ENCODE data around the gene ATXN1. TPM values are rescaled to one million over a fixed set of nuclear protein-coding genes. Genes with fewer than 3 reads are reported as not detected.
A peak's percentile ranks its signal among the peaks of the same experiment; 100 is the strongest.

The ATXN1 gene
- total RNA-seq, 1 donor from 2014 or later = 107 TPM

DNA sequence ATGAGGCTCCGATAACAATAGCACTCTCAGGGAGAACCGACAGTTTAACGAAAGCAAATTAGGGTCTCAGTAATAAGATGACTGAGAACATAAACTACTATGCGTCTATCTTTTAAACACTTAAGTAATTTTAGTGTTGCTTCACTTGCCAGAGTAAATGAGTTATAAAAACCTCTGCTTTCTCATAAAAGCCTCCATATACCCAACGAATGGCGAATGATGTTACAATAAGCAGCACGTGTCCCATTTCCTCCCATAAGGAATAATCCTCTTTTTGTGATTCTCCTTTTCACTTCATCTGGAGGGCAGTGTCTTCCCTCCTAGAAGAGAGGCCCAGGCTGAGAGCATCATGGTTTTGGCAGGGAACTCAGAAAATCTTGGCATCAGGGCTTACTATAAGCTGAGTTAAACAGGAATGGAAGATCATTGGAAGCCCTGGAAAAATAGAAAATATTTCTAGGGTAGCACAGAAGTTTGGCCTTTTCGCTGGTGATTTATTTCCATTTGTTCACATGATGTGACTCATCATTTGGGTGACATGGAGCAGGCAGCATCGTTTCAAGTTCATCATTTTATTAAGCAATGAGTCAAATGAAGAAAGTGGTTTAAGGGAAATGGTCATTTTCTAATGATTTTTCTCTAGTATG lies 255.4 kb downstream of the ATXN1 start:
- H3K27ac Mint-ChIP-seq = no peak overlapping the region
- H3K4me1 Mint-ChIP-seq (ENCODE audit: low read depth) = peaks cover 61% of the 10 kb centered on the region
- no peaks in the 10 kb centered on the region for H3K27me3 Mint-ChIP-seq (ENCODE audit: insufficient read depth)
- intact Hi-C loops (cut with micrococcal nuclease) = no loop called here
- no peak overlapping the region for H3K4me3 Mint-ChIP-seq
- H3K36me3 Mint-ChIP-seq (ENCODE audit: low read depth) = peaks cover 36% of the 10 kb centered on the region
- H3K9me3 Mint-ChIP-seq = no peaks in the 10 kb centered on the region
- DNase-seq (ENCODE audit: low spot score) = no peak

GRCh38 chr6:16504609-16505008 lies 256.7 kb downstream of the ATXN1 start:
- no peaks in the 10 kb centered on the region for H3K27me3 Mint-ChIP-seq (ENCODE audit: insufficient read depth)
- H3K27ac Mint-ChIP-seq = no peak overlapping the region
- peaks cover 34% of the 10 kb centered on the region for H3K36me3 Mint-ChIP-seq (ENCODE audit: low read depth)
- DNase-seq (ENCODE audit: low spot score) = no peak
- no peaks in the 10 kb centered on the region for H3K9me3 Mint-ChIP-seq
- H3K4me3 Mint-ChIP-seq = peak overlapping the region; percentile 7
- peaks cover 58% of the 10 kb centered on the region for H3K4me1 Mint-ChIP-seq (ENCODE audit: low read depth)
- intact Hi-C loops (cut with micrococcal nuclease) = loop anchor here (1.0 kb wide), 1 partner anchor 8 kb away; no protein-coding TSS in a partner anchor

GRCh38 chr6:16503970-16504415 lies 257.3 kb downstream of the ATXN1 start:
- Mint-ChIP-seq H3K27ac (peak overlapping the region; percentile 75), H3K27me3 (ENCODE audit: insufficient read depth) (no peaks in the 10 kb centered on the region), H3K36me3 (ENCODE audit: low read depth) (peaks cover 36% of the 10 kb centered on the region), H3K4me1 (ENCODE audit: low read depth) (peaks cover 55% of the 10 kb centered on the region), H3K9me3 (peaks cover 5% of the 10 kb centered on the region), H3K4me3 (peak overlapping the region; percentile 26)
- intact Hi-C loops (cut with micrococcal nuclease) = loop anchor here (1.0 kb wide), 2 partner anchors 8 to 21 kb away; no protein-coding TSS in a partner anchor
- DNase-seq (ENCODE audit: low spot score) = no peak

DNA sequence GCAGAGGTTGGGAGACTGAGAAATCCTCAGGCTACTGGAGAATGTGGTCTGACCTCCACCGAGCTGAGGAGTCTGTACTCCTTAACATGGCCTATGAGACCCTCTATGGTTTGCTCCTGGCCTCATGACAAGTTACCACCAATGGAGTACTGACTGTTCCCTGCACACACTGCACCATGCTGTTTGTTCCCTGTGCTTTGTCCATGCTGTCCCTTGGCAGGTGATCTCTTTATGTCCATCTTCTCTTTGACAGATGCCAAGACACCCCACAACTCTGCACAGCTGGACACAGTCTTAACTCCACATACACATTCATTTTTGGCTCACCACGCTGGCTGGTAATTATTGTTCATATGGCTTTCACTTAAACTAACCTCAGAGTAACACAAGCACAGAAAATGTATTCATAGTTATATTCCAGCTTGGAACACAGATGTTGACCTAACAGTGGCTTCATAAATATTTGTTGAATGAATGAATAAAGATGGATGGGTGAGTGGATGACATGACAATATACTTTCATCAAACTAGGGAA lies 258.0 kb downstream of the ATXN1 start:
- Mint-ChIP-seq H3K27me3 (ENCODE audit: insufficient read depth) (no peaks in the 10 kb centered on the region), H3K27ac (no peak overlapping the region), H3K4me3 (peak overlapping the region; percentile 37)

GRCh38 chr6:16498957-16499356 lies 262.3 kb downstream of the ATXN1 start:
- H3K27me3 Mint-ChIP-seq (ENCODE audit: insufficient read depth) = no peaks in the 10 kb centered on the region
- intact Hi-C loops (cut with micrococcal nuclease) = no loop called here
- no peak overlapping the region for H3K27ac Mint-ChIP-seq
- no peak for DNase-seq (ENCODE audit: low spot score)
- peaks cover 44% of the 10 kb centered on the region for H3K36me3 Mint-ChIP-seq (ENCODE audit: low read depth)
- peaks cover 8% of the 10 kb centered on the region for H3K9me3 Mint-ChIP-seq
- H3K4me3 Mint-ChIP-seq = no peak overlapping the region
- peaks cover 64% of the 10 kb centered on the region for H3K4me1 Mint-ChIP-seq (ENCODE audit: low read depth)

More for the DNA sequence above, 258.0 kb downstream of the ATXN1 start:
- intact Hi-C loops (cut with micrococcal nuclease) = loop anchor here (1.0 kb wide), 1 partner anchor 20 kb away; no protein-coding TSS in a partner anchor
- peaks cover 56% of the 10 kb centered on the region for H3K4me1 Mint-ChIP-seq (ENCODE audit: low read depth)
- DNase-seq (ENCODE audit: low spot score) = no peak
- peaks cover 39% of the 10 kb centered on the region for H3K36me3 Mint-ChIP-seq (ENCODE audit: low read depth)
- H3K9me3 Mint-ChIP-seq = peaks cover 8% of the 10 kb centered on the region

DNA sequence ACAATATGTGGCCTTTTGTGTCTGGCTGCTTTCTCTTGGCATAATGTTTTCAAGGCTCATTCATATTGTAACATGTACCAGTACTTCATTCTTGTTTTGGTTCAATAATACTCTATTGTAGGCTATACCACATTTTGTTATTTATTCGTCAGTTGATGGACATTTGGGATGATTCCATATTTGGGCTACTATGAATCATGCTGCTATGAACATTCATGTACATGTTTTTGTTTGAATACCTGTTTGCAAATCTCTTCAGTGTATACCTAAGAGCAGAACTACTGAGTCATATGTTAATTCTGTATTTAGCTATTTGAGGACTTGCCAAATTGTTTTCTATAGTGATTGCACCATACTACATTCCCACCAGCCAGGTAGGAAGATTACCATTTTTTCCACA lies 263.0 kb downstream of the ATXN1 start:
- Mint-ChIP-seq H3K4me1 (ENCODE audit: low read depth) (peaks cover 64% of the 10 kb centered on the region), H3K27ac (peak overlapping the region; percentile 49)
- intact Hi-C loops (cut with micrococcal nuclease) = no loop called here

DNA sequence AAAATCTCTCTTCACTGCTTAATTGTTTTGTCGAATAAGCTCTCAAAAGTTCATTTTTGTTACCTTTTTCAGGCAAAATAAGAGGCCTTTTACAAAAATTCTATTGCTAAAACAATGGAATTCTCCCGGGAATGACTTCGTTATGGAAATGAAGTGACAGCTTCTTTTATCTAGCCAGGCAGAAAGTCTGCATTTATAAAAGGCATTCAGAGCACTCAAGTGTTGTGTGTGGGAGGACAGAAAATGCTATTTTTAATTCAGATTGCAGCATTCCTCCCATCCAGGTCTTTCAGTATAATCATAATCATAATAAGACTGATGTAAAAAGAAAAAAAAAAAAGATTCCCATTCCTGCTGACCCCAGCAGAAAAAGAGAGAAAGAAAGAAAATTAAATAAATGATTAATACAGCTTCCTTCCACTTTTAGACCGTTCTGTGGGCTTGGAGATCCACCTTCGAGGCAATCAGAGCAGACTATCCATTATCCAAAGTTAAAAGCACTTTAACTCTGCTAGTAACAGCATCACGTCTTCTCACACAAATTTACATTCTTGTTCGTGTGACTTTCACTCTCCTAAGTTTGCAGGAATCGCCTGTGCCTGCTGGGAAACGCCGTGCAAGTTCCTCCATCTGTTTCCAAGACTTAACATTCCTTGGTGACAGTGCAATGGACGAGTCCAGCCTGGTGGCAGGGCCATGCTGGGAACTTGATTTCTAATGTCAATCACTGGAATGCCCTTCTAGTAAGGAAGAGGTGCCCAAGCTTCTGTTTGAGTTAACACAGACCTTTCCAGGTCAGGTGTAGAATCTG lies 264.1 kb downstream of the ATXN1 start:
- no peak overlapping the region for H3K27ac Mint-ChIP-seq
- no peak for DNase-seq (ENCODE audit: low spot score)
- no peaks in the 10 kb centered on the region for H3K27me3 Mint-ChIP-seq (ENCODE audit: insufficient read depth)
- peaks cover 8% of the 10 kb centered on the region for H3K9me3 Mint-ChIP-seq
- H3K4me3 Mint-ChIP-seq = no peak overlapping the region
- intact Hi-C loops (cut with micrococcal nuclease) = no loop called here
- H3K36me3 Mint-ChIP-seq (ENCODE audit: low read depth) = peaks cover 49% of the 10 kb centered on the region
- H3K4me1 Mint-ChIP-seq (ENCODE audit: low read depth) = peaks cover 68% of the 10 kb centered on the region

More for the DNA sequence above, 263.0 kb downstream of the ATXN1 start:
- H3K27me3 Mint-ChIP-seq (ENCODE audit: insufficient read depth) = no peaks in the 10 kb centered on the region
- H3K36me3 Mint-ChIP-seq (ENCODE audit: low read depth) = peaks cover 44% of the 10 kb centered on the region
- H3K9me3 Mint-ChIP-seq = peaks cover 8% of the 10 kb centered on the region
- DNase-seq (ENCODE audit: low spot score) = no peak
- H3K4me3 Mint-ChIP-seq = no peak overlapping the region

DNA sequence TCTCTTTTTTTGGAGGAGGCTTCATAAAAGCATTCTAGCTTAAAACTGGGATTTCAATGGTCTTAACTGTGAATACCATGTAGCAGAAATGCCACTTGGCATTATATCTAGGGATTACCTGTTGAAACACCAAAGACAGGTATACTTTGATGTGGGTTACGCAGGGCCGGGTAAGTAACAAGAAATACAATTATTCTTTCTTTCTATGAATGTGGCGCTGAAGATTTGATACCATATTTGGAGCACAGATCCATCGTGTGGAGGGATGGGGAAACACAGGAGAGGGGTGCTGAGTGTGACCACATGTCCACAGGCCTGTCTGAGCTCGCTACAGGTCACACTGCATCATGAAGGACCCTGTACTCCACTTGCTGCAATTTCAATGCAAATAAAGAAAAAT lies 265.1 kb downstream of the ATXN1 start:
- H3K27ac Mint-ChIP-seq = no peak overlapping the region
- no peaks in the 10 kb centered on the region for H3K27me3 Mint-ChIP-seq (ENCODE audit: insufficient read depth)
- intact Hi-C loops (cut with micrococcal nuclease) = no loop called here
- DNase-seq (ENCODE audit: low spot score) = no peak
- H3K4me3 Mint-ChIP-seq = no peak overlapping the region
- peaks cover 46% of the 10 kb centered on the region for H3K36me3 Mint-ChIP-seq (ENCODE audit: low read depth)
- peaks cover 8% of the 10 kb centered on the region for H3K9me3 Mint-ChIP-seq
- peaks cover 74% of the 10 kb centered on the region for H3K4me1 Mint-ChIP-seq (ENCODE audit: low read depth)

GRCh38 chr6:16494793-16495192 lies 266.5 kb downstream of the ATXN1 start:
- Mint-ChIP-seq H3K4me3 (no peak overlapping the region), H3K4me1 (ENCODE audit: low read depth) (peaks cover 78% of the 10 kb centered on the region), H3K27me3 (ENCODE audit: insufficient read depth) (no peaks in the 10 kb centered on the region), H3K9me3 (peaks cover 8% of the 10 kb centered on the region), H3K27ac (peak overlapping the region; percentile 21), H3K36me3 (ENCODE audit: low read depth) (peaks cover 50% of the 10 kb centered on the region)
- intact Hi-C loops (cut with micrococcal nuclease) = no loop called here
- no peak for DNase-seq (ENCODE audit: low spot score)

DNA sequence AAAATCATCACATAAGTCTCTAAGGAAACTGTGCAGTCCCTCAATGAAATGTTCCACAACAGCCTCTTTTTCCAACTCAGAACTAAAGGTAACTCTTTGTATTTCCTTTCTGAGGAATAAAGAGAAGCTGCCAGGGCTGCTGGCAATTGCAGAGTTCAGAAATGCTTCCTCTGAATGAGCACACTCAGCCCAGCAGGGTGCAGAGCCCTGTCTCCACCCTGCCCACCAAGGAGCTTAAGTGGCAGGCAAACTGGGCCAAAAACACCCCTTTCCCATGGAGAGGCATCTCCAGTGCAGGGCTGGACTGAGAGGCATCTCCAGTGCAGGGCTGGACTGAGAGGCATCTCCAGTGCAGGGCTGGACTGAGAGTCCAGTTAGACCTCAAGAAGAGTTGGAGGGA lies 267.5 kb downstream of the ATXN1 start:
- H3K27ac Mint-ChIP-seq = no peak overlapping the region
- no peak for DNase-seq (ENCODE audit: low spot score)
- no peaks in the 10 kb centered on the region for H3K27me3 Mint-ChIP-seq (ENCODE audit: insufficient read depth)
- H3K9me3 Mint-ChIP-seq = peaks cover under 1% of the 10 kb centered on the region
- peaks cover 84% of the 10 kb centered on the region for H3K4me1 Mint-ChIP-seq (ENCODE audit: low read depth)
- intact Hi-C loops (cut with micrococcal nuclease) = no loop called here
- peaks cover 44% of the 10 kb centered on the region for H3K36me3 Mint-ChIP-seq (ENCODE audit: low read depth)
- no peak overlapping the region for H3K4me3 Mint-ChIP-seq

DNA sequence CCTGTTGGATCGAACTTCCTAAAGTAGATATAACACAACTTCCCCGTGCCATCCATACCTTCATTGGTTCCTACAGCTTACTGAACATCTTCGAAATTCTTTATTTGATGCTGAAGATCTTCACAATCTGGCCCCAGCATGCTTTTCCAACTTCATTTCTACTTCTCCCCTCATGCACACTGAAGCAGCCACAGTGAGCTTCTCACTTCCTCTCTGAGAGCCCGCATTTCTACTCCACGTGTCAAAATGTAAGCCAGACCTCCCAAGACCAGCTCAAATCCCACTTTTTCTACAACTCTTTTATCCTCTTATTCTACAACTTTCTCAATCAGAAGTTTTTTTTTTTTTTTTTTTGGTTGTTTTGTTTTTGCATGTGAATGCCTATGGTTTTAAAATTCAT lies 268.1 kb downstream of the ATXN1 start:
- peaks cover 84% of the 10 kb centered on the region for H3K4me1 Mint-ChIP-seq (ENCODE audit: low read depth)
- DNase-seq (ENCODE audit: low spot score) = no peak
- intact Hi-C loops (cut with micrococcal nuclease) = no loop called here
- H3K9me3 Mint-ChIP-seq = no peaks in the 10 kb centered on the region
- H3K36me3 Mint-ChIP-seq (ENCODE audit: low read depth) = peaks cover 44% of the 10 kb centered on the region
- H3K27ac Mint-ChIP-seq = no peak overlapping the region
- H3K27me3 Mint-ChIP-seq (ENCODE audit: insufficient read depth) = no peaks in the 10 kb centered on the region
- no peak overlapping the region for H3K4me3 Mint-ChIP-seq

DNA sequence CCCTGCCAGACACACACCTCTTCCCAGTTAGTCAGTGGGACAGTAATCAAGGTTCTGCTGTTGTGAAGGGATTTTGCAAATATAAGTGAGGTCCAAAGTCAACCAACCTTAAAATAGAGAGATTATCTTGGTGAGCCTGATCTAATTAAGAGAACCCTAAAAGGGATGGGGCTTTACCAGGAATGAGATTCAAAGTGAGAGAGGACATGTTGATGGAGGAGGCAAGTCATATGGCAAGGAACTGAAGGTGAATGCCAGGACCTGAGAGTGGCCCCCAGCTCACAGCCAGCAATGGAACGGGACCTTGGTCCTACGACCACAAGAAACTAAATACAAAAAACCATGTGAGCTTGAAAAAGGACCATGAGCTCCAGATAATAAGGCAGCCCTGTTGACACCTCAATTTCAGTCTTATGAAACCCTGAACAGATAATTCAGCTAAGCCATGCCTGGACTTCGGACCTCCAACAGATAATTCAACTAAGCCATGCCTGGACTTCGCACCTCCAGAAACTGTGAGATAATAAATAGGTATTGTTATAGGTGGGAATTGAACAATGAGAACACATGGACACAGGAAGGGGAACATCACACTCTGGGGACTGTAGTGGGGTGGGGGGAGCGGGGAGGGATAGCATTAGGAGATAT lies 269.5 kb downstream of the ATXN1 start:
- intact Hi-C loops (cut with micrococcal nuclease) = no loop called here
- Mint-ChIP-seq H3K4me3 (no peak overlapping the region), H3K9me3 (no peaks in the 10 kb centered on the region), H3K27ac (peak overlapping the region; percentile 1), H3K36me3 (ENCODE audit: low read depth) (peaks cover 49% of the 10 kb centered on the region), H3K4me1 (ENCODE audit: low read depth) (peaks cover 84% of the 10 kb centered on the region), H3K27me3 (ENCODE audit: insufficient read depth) (no peaks in the 10 kb centered on the region)
- no peak for DNase-seq (ENCODE audit: low spot score)

All from activated T-helper 1 cell treated with anti-CD3 and anti-CD28 coated beads, Interleukin-12 subunit alpha, Interleukin-12 subunit beta, Interleukin-2, Interleukin-4 antibody, amounts not matched to agents 30 ng/mL and 10 ng/mL and 1 ng/mL, durations not matched to agents 14 hours and 24 hours and 36 hours (primary cell).